Astrocyte of the hippocampus (primary cell): Measurements from ENCODE around the gene CD69.
"Not testable (repeated sequence)": the region's sequence is repeated elsewhere in the genome, so short reads cannot be mapped to it uniquely, and the experiment has no call there.

Experiments used
- DNase-seq: peaks from one replicate; pipeline ENCODE4 v3.0.0; 2011; ENCODE audit warnings: low read depth, low spot score

Gene CD69

GRCh38 chr12:9750276-9751203 is 10.2 kb downstream of the CD69 start:
- peak; percentile 75 for DNase-seq

DNA sequence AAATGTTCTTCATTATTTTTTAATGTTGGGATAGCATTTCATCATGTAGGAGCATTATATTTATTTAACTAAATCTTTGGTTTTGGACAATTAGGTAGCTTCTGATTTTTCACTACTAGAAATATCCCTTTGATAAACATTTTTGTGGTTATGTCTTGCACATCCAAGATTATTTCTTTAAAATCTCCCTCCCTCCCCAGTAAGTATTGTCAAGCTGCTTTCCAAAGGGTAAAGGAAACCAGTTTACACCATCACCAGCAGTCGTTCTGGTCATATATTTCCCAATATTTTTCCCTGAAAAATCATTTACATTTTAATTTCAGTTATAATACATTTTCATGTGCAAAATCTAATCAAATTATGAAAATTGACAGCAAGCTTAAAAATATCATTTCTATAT is 11.1 kb downstream of the CD69 start:
- DNase-seq = no peak

DNA sequence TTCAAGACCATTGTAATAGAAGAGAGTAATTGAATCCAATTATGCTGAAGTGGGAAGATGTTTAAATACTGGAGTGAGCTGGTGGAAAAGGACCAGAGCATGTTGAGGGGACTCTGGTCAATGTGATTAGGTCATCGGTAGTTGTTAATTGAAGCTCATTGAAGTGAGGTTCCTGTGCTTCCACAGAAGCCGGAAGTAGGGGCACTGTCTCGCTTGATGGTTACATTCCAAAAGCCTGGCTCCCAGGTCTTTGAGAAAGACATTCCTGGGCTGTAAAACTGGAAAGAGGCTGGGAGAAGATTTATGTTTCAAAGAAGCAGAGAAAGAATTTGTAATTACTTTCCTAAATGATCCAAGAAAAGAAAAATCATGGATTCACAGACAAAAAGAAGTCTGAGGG is 15.5 kb downstream of the CD69 start:
- DNase-seq = peak; percentile 4

DNA sequence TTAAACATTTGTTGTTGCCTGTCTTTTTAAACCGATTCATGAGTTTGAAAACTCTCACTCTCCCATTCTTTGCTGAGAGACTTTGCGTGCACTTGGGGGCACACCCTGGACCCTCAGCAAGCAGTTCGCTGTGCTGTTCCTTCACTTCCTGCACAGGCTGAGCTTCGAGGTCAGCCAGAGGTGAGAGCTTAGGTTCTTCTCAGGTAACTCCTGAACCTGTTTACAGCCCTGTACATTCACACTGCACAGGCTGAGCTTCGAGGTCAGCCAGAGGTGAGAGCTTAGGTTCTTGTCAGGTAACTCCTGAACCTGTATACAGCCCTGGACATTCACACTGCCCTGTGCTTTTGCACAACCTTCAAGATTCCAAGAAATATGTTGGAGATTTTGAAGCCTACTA is 18.0 kb downstream of the CD69 start:
- DNase-seq = no peak

DNA sequence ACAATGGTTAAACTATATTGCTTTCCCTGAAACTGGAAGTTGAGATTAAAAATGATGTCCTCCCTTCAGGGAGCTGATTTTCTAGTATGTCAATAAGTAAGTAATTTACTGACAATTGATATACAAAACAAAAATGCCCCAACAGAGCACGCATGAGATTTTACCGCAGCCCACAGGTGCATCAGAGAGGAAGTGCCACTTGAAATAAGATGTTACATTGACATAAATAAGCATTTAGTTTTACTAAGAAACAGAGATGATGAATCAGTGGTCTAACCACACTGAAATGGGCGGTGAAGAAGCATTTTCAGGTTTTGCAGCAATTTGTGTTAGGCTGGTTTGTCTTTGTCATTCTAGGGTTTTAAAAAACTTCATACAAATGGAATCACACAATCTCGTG is 19.0 kb downstream of the CD69 start:
- DNase-seq = no peak

DNA sequence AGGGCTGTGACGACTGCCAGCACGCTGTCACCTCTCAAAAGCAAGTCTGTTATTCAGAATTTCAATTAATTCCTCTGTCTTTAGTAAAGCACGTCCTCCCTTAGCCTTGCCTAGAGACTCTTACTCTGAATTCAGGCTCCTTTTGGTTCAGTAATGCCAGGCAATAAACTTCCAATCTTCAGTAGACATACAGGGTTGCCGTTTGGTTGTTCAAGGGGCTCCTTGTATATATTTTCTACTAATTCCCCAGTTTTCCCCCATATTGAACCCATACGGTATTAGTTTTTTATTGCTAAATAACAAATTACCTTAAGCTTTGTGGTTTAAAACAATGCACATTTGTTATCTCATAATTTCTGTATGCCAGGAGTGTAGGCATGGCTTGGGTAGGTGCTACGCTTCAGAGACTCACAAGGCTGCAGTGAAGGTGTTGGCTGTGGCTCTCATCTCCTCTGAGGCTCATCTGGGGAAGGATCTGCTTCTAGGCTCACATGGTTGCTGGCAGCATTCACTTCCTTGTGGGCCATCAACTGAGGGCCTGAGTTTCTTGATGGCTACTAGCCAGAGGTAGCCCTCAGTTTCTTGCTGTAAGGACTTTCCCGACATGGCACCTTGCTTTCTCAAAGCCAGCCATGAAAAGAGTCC is 20.5 kb downstream of the CD69 start:
- no peak for DNase-seq

GRCh38 chr12:9739404-9740105 is 21.1 kb downstream of the CD69 start:
- DNase-seq = not testable (repeated sequence)

GRCh38 chr12:9738905-9739304 is 21.8 kb downstream of the CD69 start:
- DNase-seq = not testable (repeated sequence)

DNA sequence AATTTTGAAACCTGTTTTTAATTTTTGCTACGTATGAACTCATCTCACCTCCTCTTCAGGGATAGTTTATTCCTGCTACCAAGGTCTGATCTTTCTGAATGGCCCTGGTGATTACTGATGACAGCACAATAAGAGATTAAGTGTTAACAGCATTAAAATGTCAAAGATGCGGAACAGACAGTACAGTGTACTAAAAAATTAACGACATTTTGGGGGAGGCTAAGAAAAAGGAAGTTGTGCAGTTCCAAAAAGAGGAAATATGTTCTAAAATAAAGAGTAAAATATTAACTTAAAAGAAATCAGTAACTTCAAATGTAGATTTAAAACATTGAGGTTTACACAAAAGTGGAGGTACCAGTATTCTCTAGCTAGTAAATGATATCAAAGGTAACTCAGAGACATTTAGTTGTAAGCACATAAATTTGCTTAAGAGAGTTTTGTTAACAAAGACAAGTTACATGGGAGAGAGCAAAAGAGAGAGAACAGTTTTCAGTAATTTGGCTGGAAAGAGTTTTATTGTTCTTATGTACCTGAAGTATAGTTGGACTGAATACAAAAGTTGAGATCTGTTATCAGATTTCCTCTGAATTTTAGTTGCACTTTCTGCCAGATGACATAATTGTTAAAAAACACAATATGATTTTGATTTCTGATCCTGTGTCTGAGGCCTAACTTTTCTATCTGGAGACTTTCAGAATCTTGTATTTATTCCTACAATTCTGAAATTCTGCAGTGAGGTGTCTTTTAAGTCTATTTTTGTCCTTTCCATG is 23.6 kb downstream of the CD69 start:
- DNase-seq = no peak

DNA sequence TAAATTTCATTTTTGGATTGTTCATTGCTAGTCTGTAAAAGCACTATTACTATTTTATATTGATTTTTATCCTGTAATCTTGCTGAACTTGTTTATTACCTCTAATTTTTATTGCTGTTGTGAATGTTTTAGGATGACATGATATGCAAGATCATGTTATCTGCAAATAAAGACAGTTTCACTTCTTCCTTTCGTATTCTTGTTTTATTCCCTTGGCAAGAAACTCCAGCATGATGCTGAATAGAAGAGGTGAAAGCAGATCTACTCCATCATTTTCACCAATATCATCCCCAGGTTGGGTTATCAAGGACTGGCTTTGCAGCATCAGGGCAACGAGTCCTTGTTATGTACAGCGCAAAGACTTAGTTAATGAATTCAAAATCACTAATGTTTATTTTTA is 25.1 kb downstream of the CD69 start:
- DNase-seq = no peak

DNA sequence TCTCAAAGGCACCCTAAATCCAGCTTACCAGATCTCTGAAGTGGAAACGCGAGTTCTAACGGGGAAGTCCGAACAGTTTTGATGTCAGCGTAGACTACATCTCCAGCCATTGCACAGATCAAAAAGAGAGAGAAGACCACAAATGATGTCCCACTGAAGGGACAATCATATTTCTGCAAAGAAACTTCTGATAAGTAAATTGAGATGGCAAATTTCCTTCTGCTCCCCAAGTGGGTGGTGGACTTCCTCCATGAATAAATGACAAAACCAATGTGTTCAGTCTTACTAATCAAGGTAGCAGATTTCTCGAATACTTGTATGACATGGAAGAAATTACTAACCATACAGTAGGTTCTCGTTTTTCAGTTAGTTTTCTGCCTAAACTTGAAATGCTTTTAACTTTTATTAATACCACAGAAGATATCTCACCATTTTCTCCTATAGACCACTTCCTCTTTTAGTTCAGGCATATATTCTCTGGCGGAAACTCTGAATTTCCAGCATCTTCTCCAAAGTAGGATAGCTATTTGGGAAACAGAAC is 27.7 kb downstream of the CD69 start, which contains the start of gene CLECL1:
CLECL1 (minus strand) TSS at position 177 of the 541 bp plus-strand sequence.
- no peak for DNase-seq

- no peak for DNase-seq
Measured at GRCh38 chr12:9731797-9732196, 28.9 kb downstream of the CD69 start.

GRCh38 chr12:9731393-9731792 is 29.3 kb downstream of the CD69 start:
- DNase-seq = no peak

GRCh38 chr12:9730591-9730990 is 30.1 kb downstream of the CD69 start:
- no peak for DNase-seq

GRCh38 chr12:9730011-9730410 is 30.7 kb downstream of the CD69 start:
- DNase-seq = no peak

DNA sequence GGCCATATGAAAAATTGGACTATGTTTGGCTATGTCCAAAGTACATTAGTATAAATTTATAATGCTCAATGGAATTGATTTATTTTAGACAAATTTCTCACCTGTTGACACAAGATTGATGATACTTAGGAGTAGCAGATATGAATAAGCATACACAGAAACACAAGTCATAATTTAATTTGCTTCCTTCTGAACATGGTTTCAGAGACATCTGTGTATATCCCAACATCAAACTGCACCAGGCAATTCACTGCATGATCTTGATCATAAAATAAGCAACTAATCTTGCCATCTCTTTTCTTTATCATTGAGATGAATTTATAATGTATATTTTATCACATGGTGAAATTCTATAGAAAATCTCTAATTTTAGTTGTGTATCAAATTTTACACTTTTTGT is 31.6 kb downstream of the CD69 start:
- DNase-seq = no peak

DNA sequence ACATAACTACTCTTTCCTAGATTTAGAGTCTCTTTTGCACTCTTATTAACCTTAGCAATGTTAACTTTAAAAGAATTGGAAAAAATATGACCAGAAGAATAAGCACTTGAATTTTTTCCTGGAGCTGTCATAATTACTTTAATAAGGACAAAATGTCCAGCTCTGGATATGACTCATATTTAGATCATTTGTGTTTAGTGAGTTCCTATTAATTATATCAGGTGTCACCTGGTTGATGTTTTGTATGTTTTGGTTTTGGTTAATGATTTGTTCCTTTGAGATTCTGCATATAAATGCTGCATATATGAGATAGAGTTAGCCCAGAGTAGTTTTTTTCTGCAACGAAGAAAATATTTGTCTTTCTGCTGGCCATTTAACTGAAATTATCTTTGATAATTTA is 32.9 kb downstream of the CD69 start:
- no peak for DNase-seq

DNA sequence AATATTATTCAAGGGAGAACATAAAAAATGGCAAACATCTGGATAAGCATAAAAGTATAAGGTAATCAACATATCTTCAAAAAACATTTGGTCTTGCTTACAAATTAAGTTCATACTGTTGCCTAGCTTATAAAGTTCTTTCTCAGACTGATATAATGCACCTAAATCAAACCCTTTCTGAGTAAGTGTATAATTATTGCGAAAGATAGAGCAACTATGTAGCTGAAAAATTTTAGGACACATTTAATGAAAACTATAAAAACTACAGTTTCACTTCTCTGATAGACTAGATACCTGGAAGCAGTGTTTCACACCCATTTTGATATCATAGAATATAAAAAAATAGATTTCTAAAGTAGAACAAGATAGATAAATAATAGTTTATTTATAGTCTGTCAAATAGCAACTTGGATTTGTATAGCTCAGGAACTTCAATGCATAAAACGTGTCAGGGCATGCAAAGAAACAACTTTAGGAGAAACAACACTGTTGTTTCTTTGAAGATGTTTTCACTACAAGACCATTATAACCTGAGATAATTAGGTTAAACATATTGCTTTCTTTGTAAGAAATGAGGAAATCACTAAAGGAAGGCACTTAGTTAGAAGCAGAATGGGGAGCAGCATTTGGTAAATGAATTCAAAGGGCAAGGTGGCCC is 35.4 kb downstream of the CD69 start:
- DNase-seq = no peak

- no peak for DNase-seq
Measured at GRCh38 chr12:9724023-9724422, 36.7 kb downstream of the CD69 start.

- peak; percentile 15 for DNase-seq
Measured at GRCh38 chr12:9721394-9722092, 39.2 kb downstream of the CD69 start.
